ENCODE results near the gene CMTM8. TPM values are rescaled to one million over a fixed set of nuclear protein-coding genes. Genes with fewer than 3 reads are reported as not detected.

CMTM8 gene
- total RNA-seq, 1 donor from 2014 or later, result 0.24 TPM

DNA sequence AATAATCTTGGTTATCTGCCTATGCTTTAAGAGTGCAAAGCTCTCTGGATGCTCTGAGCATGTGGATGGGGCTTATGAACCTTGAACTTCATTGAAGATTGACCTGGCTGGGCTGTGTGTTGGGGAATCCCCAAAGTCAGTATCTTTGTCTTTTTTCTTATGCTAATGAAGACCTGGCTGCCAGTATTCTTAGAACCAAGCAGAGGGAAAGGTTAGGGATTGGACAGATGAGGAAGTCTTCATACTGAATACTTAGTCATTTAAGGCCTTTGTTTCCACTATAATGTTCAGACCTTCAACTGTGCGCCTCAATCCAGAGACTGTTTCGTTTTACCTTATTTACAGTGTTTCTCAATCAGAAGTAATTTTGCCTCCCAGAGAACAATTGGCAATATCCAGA lies 110.7 kb downstream of the CMTM8 start:
- DNase-seq (no peak), ATAC-seq (ENCODE audit: low read depth) (no peak)
- Mint-ChIP-seq H3K36me3 (ENCODE audit: low read depth) (no peaks in the 10 kb centered on the region), H3K4me3 (no peak overlapping the region), H3K27me3 (no peaks in the 10 kb centered on the region), H3K27ac (no peak overlapping the region), H3K4me1 (no peaks in the 10 kb centered on the region), H3K9me3 (no peaks in the 10 kb centered on the region)
- intact Hi-C loops (cut with micrococcal nuclease), result no loop called here
- TF ChIP-seq, protein P1, sequence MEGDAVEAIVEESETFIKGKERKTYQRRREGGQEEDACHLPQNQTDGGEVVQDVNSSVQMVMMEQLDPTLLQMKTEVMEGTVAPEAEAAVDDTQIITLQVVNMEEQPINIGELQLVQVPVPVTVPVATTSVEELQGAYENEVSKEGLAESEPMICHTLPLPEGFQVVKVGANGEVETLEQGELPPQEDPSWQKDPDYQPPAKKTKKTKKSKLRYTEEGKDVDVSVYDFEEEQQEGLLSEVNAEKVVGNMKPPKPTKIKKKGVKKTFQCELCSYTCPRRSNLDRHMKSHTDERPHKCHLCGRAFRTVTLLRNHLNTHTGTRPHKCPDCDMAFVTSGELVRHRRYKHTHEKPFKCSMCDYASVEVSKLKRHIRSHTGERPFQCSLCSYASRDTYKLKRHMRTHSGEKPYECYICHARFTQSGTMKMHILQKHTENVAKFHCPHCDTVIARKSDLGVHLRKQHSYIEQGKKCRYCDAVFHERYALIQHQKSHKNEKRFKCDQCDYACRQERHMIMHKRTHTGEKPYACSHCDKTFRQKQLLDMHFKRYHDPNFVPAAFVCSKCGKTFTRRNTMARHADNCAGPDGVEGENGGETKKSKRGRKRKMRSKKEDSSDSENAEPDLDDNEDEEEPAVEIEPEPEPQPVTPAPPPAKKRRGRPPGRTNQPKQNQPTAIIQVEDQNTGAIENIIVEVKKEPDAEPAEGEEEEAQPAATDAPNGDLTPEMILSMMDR (IDR thresholded peaks at IDR 0.05), result no peak
- POLR2A ChIA-PET, result no interaction called here
- CTCF ChIA-PET, result no interaction called here

DNA sequence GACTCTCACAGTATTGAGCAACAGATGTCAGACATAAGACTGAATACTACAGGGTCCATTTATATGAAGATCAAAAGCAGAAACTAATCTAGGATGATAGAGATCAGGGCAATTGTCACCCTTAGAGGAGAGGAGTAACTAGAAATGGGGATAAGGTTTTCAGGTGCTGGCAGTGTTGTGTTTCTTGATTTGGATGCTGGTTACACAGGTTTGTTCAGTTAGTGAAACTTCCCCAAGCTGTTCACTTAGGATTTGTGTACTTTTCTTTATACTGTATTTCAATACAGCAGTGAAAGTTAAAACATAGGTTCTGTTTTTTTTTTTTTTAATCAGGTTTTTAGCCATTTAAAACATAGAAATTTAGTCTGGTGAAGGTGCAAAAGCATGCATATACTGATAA lies 114.1 kb downstream of the CMTM8 start:
- Mint-ChIP-seq H3K27ac (no peak overlapping the region), H3K4me1 (no peaks in the 10 kb centered on the region), H3K9me3 (no peaks in the 10 kb centered on the region), H3K4me3 (no peak overlapping the region), H3K36me3 (ENCODE audit: low read depth) (no peaks in the 10 kb centered on the region), H3K27me3 (no peaks in the 10 kb centered on the region)
- ChIA-PET CTCF (no interaction called here), POLR2A (no interaction called here)
- ATAC-seq (ENCODE audit: low read depth) (no peak), DNase-seq (no peak)
- TF ChIP-seq, protein P1 (IDR thresholded peaks at IDR 0.05), result no peak
- intact Hi-C loops (cut with micrococcal nuclease), result no loop called here

DNA sequence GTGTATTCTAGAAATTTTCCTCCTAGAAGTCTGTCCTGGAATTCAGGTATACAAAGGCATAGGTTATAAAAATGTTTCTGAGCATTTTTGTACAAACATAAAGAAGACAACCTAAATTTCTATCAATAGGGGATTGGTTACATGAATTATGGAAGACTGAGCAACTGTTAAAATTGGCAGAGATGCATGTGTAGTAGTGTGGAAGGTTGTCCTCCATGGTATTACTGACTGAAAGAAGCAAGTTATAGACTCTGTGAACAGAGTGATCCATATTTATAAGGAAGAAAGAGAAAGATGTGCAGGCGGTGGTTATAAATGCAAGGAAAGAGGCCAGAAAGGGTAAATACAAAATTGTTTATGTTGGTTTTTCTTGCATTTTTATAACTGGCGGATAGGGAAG lies 114.9 kb downstream of the CMTM8 start:
- intact Hi-C loops (cut with micrococcal nuclease), result no loop called here
- TF ChIP-seq, protein P1 (IDR thresholded peaks at IDR 0.05), result no peak
- Mint-ChIP-seq H3K36me3 (ENCODE audit: low read depth) (no peaks in the 10 kb centered on the region), H3K9me3 (no peaks in the 10 kb centered on the region), H3K27me3 (no peaks in the 10 kb centered on the region), H3K4me1 (no peaks in the 10 kb centered on the region), H3K27ac (no peak overlapping the region), H3K4me3 (no peak overlapping the region)
- ATAC-seq (ENCODE audit: low read depth) (no peak), DNase-seq (no peak)
- POLR2A ChIA-PET, result no interaction called here
- CTCF ChIA-PET, result no interaction called here

DNA sequence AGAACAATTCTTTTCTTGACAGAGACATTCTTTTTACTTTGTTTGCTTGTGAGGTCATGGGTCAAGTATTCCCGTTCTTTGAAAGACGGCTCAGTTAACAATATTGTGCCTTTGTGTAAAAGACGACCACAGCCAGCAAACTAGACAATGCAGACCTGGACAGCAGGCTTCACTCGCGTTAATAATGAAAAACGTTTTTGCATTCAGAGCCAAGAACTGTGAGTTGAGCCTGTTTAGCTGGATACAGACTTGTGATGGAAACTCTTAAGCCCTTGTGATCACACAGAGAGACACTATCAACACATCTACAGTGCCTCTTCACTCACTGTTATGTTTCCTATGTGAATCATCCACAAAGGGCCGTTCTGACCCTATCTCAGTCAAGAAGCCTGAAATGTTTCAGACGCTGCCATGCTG lies 115.9 kb downstream of the CMTM8 start:
- intact Hi-C loops (cut with micrococcal nuclease), result no loop called here
- Mint-ChIP-seq H3K9me3 (no peaks in the 10 kb centered on the region), H3K4me3 (no peak overlapping the region), H3K27me3 (no peaks in the 10 kb centered on the region), H3K36me3 (ENCODE audit: low read depth) (no peaks in the 10 kb centered on the region), H3K27ac (no peak overlapping the region), H3K4me1 (no peaks in the 10 kb centered on the region)
- DNase-seq (no peak), ATAC-seq (ENCODE audit: low read depth) (no peak)
- ChIA-PET POLR2A (no interaction called here), CTCF (no interaction called here)
- TF ChIP-seq, protein P1 (IDR thresholded peaks at IDR 0.05), result no peak

DNA sequence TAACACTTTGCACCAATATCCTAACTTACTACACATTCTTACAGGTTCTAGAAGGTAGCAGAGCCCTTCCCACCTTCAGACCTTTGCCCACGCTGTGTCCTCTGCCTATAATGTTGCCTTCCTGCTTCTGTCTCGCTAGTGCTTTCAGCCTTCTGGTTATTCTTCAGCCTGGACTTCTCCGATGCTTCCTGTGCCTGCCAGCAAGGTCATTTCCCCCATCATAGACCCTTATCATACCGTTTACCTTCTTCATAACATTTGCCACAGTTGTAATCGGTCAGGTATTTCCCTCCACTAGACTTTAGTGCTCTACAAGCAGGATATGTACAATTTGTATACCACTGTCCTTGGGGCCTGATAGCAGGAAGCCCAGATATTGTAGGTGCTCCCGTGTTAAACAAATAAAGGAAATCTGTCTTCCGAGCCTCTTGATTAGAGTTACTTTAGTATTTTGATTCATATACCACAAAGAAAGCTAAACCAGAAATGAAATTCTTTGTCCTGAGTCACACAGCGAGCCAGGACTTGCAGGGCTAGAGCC lies 117.3 kb downstream of the CMTM8 start:
- intact Hi-C loops (cut with micrococcal nuclease), result no loop called here
- Mint-ChIP-seq H3K4me3 (no peak overlapping the region), H3K4me1 (no peaks in the 10 kb centered on the region), H3K36me3 (ENCODE audit: low read depth) (no peaks in the 10 kb centered on the region), H3K27me3 (no peaks in the 10 kb centered on the region), H3K9me3 (no peaks in the 10 kb centered on the region), H3K27ac (peak overlapping the region; percentile 3)
- POLR2A ChIA-PET, result no interaction called here
- TF ChIP-seq, protein P1 (IDR thresholded peaks at IDR 0.05), result no peak
- ATAC-seq (ENCODE audit: low read depth) (no peak), DNase-seq (no peak)
- CTCF ChIA-PET, result no interaction called here

Measured in activated B cell treated with CpG ODN at 0.5 μM for 24 hours (primary cell).